Left ventricle myocardium superior (tissue), 1 donor: ENCODE results near the gene COQ3. TPM values are rescaled to one million over a fixed set of nuclear protein-coding genes. Genes with fewer than 3 reads are reported as not detected.
"Not testable (repeated sequence)": the region's sequence is repeated elsewhere in the genome, so short reads cannot be mapped to it uniquely, and the experiment has no call there.

Source experiments
- ATAC-seq: fragments of 200-7000 bp; cut with Tn5 transposase; one replicate; pipeline ENCODE4 v1.9.1; 2020; ENCODE audit warnings: mild to moderate bottlenecking, moderate library complexity
- DNase-seq: peaks from one replicate; pipeline ENCODE4 v3.0.0-alpha.2; 2020
- intact Hi-C: fragments of 100-400 bp; cut with micrococcal nuclease; formaldehyde crosslinking; loops from one replicate; pipeline ENCODE4 v1.11.0; 2022
- total RNA-seq: library from RNA; stranded (reverse); fragmentation: NEBNext Ultra II Directional; extraction: Animal tissue kit (Norgen Biotek cat#: 25700); gene quantifications from one replicate; pipeline ENCODE4 v1.2.1, GENCODE V29; 2021
- donor health status: DM: no; HTN: yes; CAD: no; lungs with severe emphysema.

COQ3 gene
- total RNA-seq, 1 donor from 2014 or later, result 33.8 TPM

GRCh38 chr6:99341862-99342455, 52.0 kb downstream of the COQ3 start:
- ATAC-seq (no peak), DNase-seq (no peak)
- intact Hi-C loops, result no loop called here

GRCh38 chr6:99338188-99338587, 55.8 kb downstream of the COQ3 start:
- intact Hi-C loops, result no loop called here
- DNase-seq (no peak), ATAC-seq (no peak)

- intact Hi-C loops, DNase-seq, ATAC-seq: not testable (repeated sequence)
Measured at GRCh38 chr6:99335298-99335697, 58.7 kb downstream of the COQ3 start.

GRCh38 chr6:99334526-99335127, 59.4 kb downstream of the COQ3 start:
- ATAC-seq, result peak; percentile 35
- no peak for DNase-seq
- intact Hi-C loops, result no loop called here

GRCh38 chr6:99333068-99333467, 60.9 kb downstream of the COQ3 start:
- no peak for ATAC-seq
- intact Hi-C loops, result no loop called here

GRCh38 chr6:99331531-99331930, 62.5 kb downstream of the COQ3 start:
- intact Hi-C loops, result no loop called here
- ATAC-seq (no peak), DNase-seq (no peak)

More at GRCh38 chr6:99333068-99333467, 60.9 kb downstream of the COQ3 start:
- no peak for DNase-seq

GRCh38 chr6:99330159-99330558, 63.8 kb downstream of the COQ3 start:
- ATAC-seq (peak; percentile 63), DNase-seq (no peak)
- intact Hi-C loops, result no loop called here

- DNase-seq (no peak), ATAC-seq (no peak)
- intact Hi-C loops, result no loop called here
Measured at GRCh38 chr6:99324996-99325395, 69.0 kb downstream of the COQ3 start.

Other genes starting within 250 kb of the COQ3 start
- not detected for gene FAXC, start 44.5 kb downstream of the COQ3 start, total RNA-seq
- 54.6 TPM for gene PNISR, start 31.1 kb upstream of the COQ3 start, total RNA-seq
- gene USP45, start 121.2 kb upstream of the COQ3 start, total RNA-seq, result 12.3 TPM
- gene CCNC, start 174.5 kb upstream of the COQ3 start, total RNA-seq, result 16.9 TPM
- gene PRDM13, start 212.6 kb upstream of the COQ3 start, total RNA-seq, result not detected